ENCODE results near the gene SPTSSB.
A peak's percentile ranks its signal among the peaks of the same experiment; 100 is the strongest.

Gene SPTSSB

GRCh38 chr3:161337311-161337710 lies 34.0 kb downstream of the SPTSSB start:
- no peak for DNase-seq

GRCh38 chr3:161336661-161337060 lies 34.7 kb downstream of the SPTSSB start:
- no peak for DNase-seq

- DNase-seq: no peak
Observed at GRCh38 chr3:161333696-161334095, 37.6 kb downstream of the SPTSSB start.

- no peak for DNase-seq
Observed at GRCh38 chr3:161332792-161333191, 38.5 kb downstream of the SPTSSB start.

- no peak for DNase-seq
Observed at GRCh38 chr3:161325059-161325458, 46.3 kb downstream of the SPTSSB start.

- DNase-seq: no peak
Observed at GRCh38 chr3:161323926-161324621, 47.2 kb downstream of the SPTSSB start.

- no peak for DNase-seq
Observed at GRCh38 chr3:161322781-161323568, 48.3 kb downstream of the SPTSSB start.

GRCh38 chr3:161320837-161321236 lies 50.5 kb downstream of the SPTSSB start:
- no peak for DNase-seq

- no peak for DNase-seq
Observed at GRCh38 chr3:161319867-161320266, 51.5 kb downstream of the SPTSSB start.

GRCh38 chr3:161317077-161317476 lies 54.2 kb downstream of the SPTSSB start:
- DNase-seq: no peak

- no peak for DNase-seq
Observed at GRCh38 chr3:161316006-161316689, 55.2 kb downstream of the SPTSSB start.

GRCh38 chr3:161314836-161315395 lies 56.4 kb downstream of the SPTSSB start:
- DNase-seq: no peak

- DNase-seq: peak; percentile 16
Observed at GRCh38 chr3:161310649-161311423, 60.5 kb downstream of the SPTSSB start.

- DNase-seq: no peak
Observed at GRCh38 chr3:161305095-161305991, 66.0 kb downstream of the SPTSSB start.

- no peak for DNase-seq
Observed at GRCh38 chr3:161296814-161297213, 74.5 kb downstream of the SPTSSB start.

GRCh38 chr3:161295325-161295724 lies 76.0 kb downstream of the SPTSSB start:
- DNase-seq: no peak

All from stimulated activated naive CD4-positive, alpha-beta T cell treated with Interleukin-2 at 50 U/mL for 16 hours (primary cell).